Left renal pelvis (tissue), 4 donors: ENCODE results near the gene ATG16L2. TPM values are rescaled to one million over a fixed set of nuclear protein-coding genes. Genes with fewer than 3 reads are reported as not detected.

Experiments
- DNase-seq, 4 donors: peaks; one replicate each; pipeline ENCODE4 v3.0.0-alpha.2; 2013; ENCODE audit warnings: low read depth in 4 of 4, low spot score in 3 of 4
- polyA plus RNA-seq, 4 donors: library from polyadenylated mRNA; unstranded; fragments of 120-200 nt; gene quantifications; one replicate each; pipeline ENCODE4 v1.2.1, GENCODE V29; 2013; ENCODE audit not compliant: insufficient read length in 4 of 4

The ATG16L2 gene
- polyA plus RNA-seq, 4 donors = 22.8 to 45.9 (median 26.2) TPM

- no peak for DNase-seq
Measured at GRCh38 chr11:72869831-72870230, 55.6 kb downstream of the ATG16L2 start.

GRCh38 chr11:72871119-72871518, 56.9 kb downstream of the ATG16L2 start:
- DNase-seq = no peak

GRCh38 chr11:72872012-72872411, 57.8 kb downstream of the ATG16L2 start:
- DNase-seq = no peak

- DNase-seq = no peak
Measured at GRCh38 chr11:72875736-72876135, 61.5 kb downstream of the ATG16L2 start.

DNA sequence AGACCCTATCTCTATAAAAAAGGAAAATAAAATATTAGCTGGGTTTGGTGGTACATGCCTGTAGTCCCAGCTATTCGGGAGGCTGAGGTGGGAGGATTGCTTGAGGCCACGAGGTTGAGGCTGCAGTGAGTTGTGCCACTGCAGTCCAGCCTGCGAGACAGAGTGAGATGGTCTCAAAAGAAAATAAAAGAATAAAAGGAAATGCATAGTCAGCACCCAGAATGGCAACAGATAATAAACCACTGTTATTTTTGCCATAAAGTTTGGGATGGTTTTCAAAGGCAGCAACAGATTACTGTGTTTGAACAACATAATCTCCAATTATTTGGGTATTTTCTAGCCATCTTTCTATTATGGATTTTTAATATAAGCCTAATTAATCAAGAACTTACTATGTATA, 61.9 kb downstream of the ATG16L2 start:
- DNase-seq = no peak

Other genes with a start within 250 kb of the ATG16L2 start
- gene PDE2A, start 140.0 kb upstream of the ATG16L2 start, polyA plus RNA-seq = 10 to 100 TPM; 10.4 to 16.3 (median 13.4) TPM
- gene ARAP1, start 62.0 kb upstream of the ATG16L2 start, polyA plus RNA-seq = 100 to 1,000 TPM in 1 of 4 donors, 10 to 100 TPM in 3; 68.3 to 108 (median 78.7) TPM
- gene STARD10, start 20.4 kb upstream of the ATG16L2 start, polyA plus RNA-seq = 10 to 100 TPM; 20.1 to 89.9 (median 68.7) TPM